PC-9 (cell line): ENCODE results near the gene GRM3. TPM values are rescaled to one million over a fixed set of nuclear protein-coding genes. Genes with fewer than 3 reads are reported as not detected.

ENCODE experiments used
- BruUV-seq: library from RNA; stranded (reverse); fragments of 400-500 nt; replicated peaks from 2 replicates; lab custom pipeline; 2021; lab: Mats Ljungman, UMichigan
- CTCF ChIA-PET: fragments of 300-600 bp; sonication (Branson Sonifier 250); formaldehyde crosslinking; loops from one replicate; lab custom pipeline; 2022; ENCODE audit warnings: antibody characterized with exemption; lab: Charles Lee
- POLR2A ChIA-PET: fragments of 300-600 bp; sonication (Branson Sonifier 250); formaldehyde crosslinking; loops from one replicate; lab custom pipeline; 2022; ENCODE audit warnings: antibody characterized with exemption; ENCODE audit not compliant: unreplicated experiment; lab: Charles Lee
- DNase-seq, 2 experiments: peaks; one replicate each; pipeline versions ENCODE4 v3.0.0 to v3.0.0-alpha.2; 2015 to 2022; ENCODE audit warnings: mixed read lengths in 1 of 2
- H2AFZ ChIP-seq: fragments of 200-600 bp; sonication (generic); 2 replicates; pipeline ENCODE4 v1.8.1; 2017; ENCODE audit warnings: antibody characterized with exemption
- H3F3A ChIP-seq: fragments of 200-600 bp; sonication (generic); 2 replicates; pipeline ENCODE4 v1.8.1; 2017; ENCODE audit warnings: antibody characterized with exemption, mild to moderate bottlenecking, low read depth; ENCODE audit not compliant: insufficient read depth
- H3K27ac ChIP-seq: fragments of 200-600 bp; sonication (generic); 2 replicates; pipeline ENCODE4 v1.6.1; 2016; ENCODE audit warnings: mixed run types
- H3K27me3 ChIP-seq: fragments of 200-600 bp; sonication (generic); 2 replicates; pipeline ENCODE4 v1.6.1; 2016; ENCODE audit warnings: low read depth, mixed run types; ENCODE audit not compliant: insufficient read depth
- H3K36me3 ChIP-seq: fragments of 200-600 bp; sonication (generic); 2 replicates; pipeline ENCODE4 v1.6.1; 2016; ENCODE audit warnings: low read depth, mixed run types
- H3K4me1 ChIP-seq: fragments of 200-600 bp; sonication (generic); replicated peaks from 2 replicates; pipeline ENCODE4 v1.6.1; 2016; ENCODE audit warnings: mixed run types; ENCODE audit not compliant: insufficient read depth
- H3K4me2 ChIP-seq: fragments of 200-600 bp; sonication (generic); 2 replicates; pipeline ENCODE4 v1.6.1; 2017; ENCODE audit warnings: mixed run types
- H3K4me3 ChIP-seq: fragments of 200-600 bp; sonication (generic); 2 replicates; pipeline ENCODE4 v1.6.1; 2016; ENCODE audit warnings: mixed run types
- H3K79me2 ChIP-seq: fragments of 200-600 bp; sonication (generic); 2 replicates; pipeline ENCODE4 v1.6.1; 2017; ENCODE audit warnings: low read depth, mixed run types
- H3K9me2 ChIP-seq: fragments of 200-600 bp; sonication (generic); 2 replicates; pipeline ENCODE4 v1.8.1; 2017; ENCODE audit warnings: mild to moderate bottlenecking; ENCODE audit not compliant: insufficient read depth
- H3K9me3 ChIP-seq: fragments of 200-600 bp; sonication (generic); 2 replicates; pipeline ENCODE4 v1.8.1; 2016; ENCODE audit warnings: low read depth; ENCODE audit not compliant: insufficient read depth
- H4K20me1 ChIP-seq: fragments of 200-600 bp; sonication (generic); 2 replicates; pipeline ENCODE4 v1.8.1; 2017; ENCODE audit not compliant: insufficient read depth
- CTCF ChIP-seq: fragments of 200-600 bp; sonication (generic); conservative IDR thresholded peaks from 2 replicates; pipeline ENCODE4 v1.6.1; 2017; ENCODE audit warnings: mixed run types, antibody characterized with exemption, mild to moderate bottlenecking, moderate library complexity
- EZH2 ChIP-seq: fragments of 200-600 bp; sonication (generic); IDR thresholded peaks from 2 replicates; pipeline ENCODE4 v1.8.0; 2017; ENCODE audit warnings: antibody characterized with exemption, low read depth
- intact Hi-C: fragments of 100-400 bp; cut with micrococcal nuclease; formaldehyde crosslinking; loops from one replicate; pipeline ENCODE4 v1.10.0; 2022; ENCODE audit not compliant: unreplicated experiment
- total RNA-seq: library from RNA; stranded (reverse); gene quantifications from 2 replicates; pipeline ENCODE4 v1.2.3, GENCODE V29; 2021

The GRM3 gene
- total RNA-seq, 1 experiment from 2014 or later: not detected

GRCh38 chr7:86665669-86666068 is 22.0 kb downstream of the GRM3 start:
- Histone ChIP-seq H3F3A (no peaks in the 10 kb centered on the region), H3K36me3 (no peaks in the 10 kb centered on the region), H3K9me3 (no peaks in the 10 kb centered on the region), H3K4me2 (no peak overlapping the region), H3K79me2 (no peaks in the 10 kb centered on the region), H3K4me3 (no peak overlapping the region), H3K4me1 (no peaks in the 10 kb centered on the region), H2AFZ (no peak overlapping the region), H3K9me2 (no peaks in the 10 kb centered on the region), H3K27me3 (no peaks in the 10 kb centered on the region), H3K27ac (no peak overlapping the region), H4K20me1 (no peaks in the 10 kb centered on the region)
- no peak for DNase-seq
- POLR2A ChIA-PET: no interaction called here
- BruUV-seq: no TSS peak
- CTCF ChIA-PET: interaction anchor here (0.6 kb wide), 1 partner anchor 649 kb away, joined by 3 read pairs; no protein-coding TSS in a partner anchor
- TF ChIP-seq EZH2 (no peak), CTCF (no peak)
- intact Hi-C loops: no loop called here

GRCh38 chr7:86667732-86668131 is 24.0 kb downstream of the GRM3 start:
- no peak overlapping the region for H3K27ac ChIP-seq
- ChIA-PET CTCF (no interaction called here), POLR2A (no interaction called here)
- H3K4me3 ChIP-seq: no peak overlapping the region
- no TSS peak for BruUV-seq
- no peaks in the 10 kb centered on the region for H3K27me3 ChIP-seq
- no peaks in the 10 kb centered on the region for H4K20me1 ChIP-seq
- H3K36me3 ChIP-seq: no peaks in the 10 kb centered on the region
- DNase-seq: no peak
- intact Hi-C loops: no loop called here
- H3K4me1 ChIP-seq: no peaks in the 10 kb centered on the region
- TF ChIP-seq EZH2 (no peak), CTCF (no peak)
- H3K9me3 ChIP-seq: no peaks in the 10 kb centered on the region
- no peak overlapping the region for H2AFZ ChIP-seq
- H3K4me2 ChIP-seq: no peak overlapping the region
- no peaks in the 10 kb centered on the region for H3F3A ChIP-seq
- H3K9me2 ChIP-seq: no peaks in the 10 kb centered on the region
- no peaks in the 10 kb centered on the region for H3K79me2 ChIP-seq

GRCh38 chr7:86668315-86668714 is 24.6 kb downstream of the GRM3 start:
- Histone ChIP-seq H3K4me1 (no peaks in the 10 kb centered on the region), H3K36me3 (no peaks in the 10 kb centered on the region), H3K9me3 (no peaks in the 10 kb centered on the region), H2AFZ (no peak overlapping the region), H3F3A (no peaks in the 10 kb centered on the region), H3K27me3 (no peaks in the 10 kb centered on the region), H4K20me1 (no peaks in the 10 kb centered on the region), H3K27ac (no peak overlapping the region), H3K79me2 (no peaks in the 10 kb centered on the region), H3K9me2 (no peaks in the 10 kb centered on the region), H3K4me2 (no peak overlapping the region), H3K4me3 (no peak overlapping the region)
- intact Hi-C loops: no loop called here
- ChIA-PET POLR2A (no interaction called here), CTCF (no interaction called here)
- no TSS peak for BruUV-seq
- no peak for DNase-seq
- TF ChIP-seq CTCF (no peak), EZH2 (no peak)
